Suppressor macrophage treated with lipopolysaccharide for 1 hour (primary cell): ENCODE data around the gene GRHPR.
"Not testable (repeated sequence)": the region's sequence is repeated elsewhere in the genome, so short reads cannot be mapped to it uniquely, and the experiment has no call there.

ENCODE experiments used
- DNase-seq, 3 donors: peaks; one replicate each; pipeline ENCODE4 v3.0.0-alpha.2; 2020 to 2022

Gene GRHPR

DNA sequence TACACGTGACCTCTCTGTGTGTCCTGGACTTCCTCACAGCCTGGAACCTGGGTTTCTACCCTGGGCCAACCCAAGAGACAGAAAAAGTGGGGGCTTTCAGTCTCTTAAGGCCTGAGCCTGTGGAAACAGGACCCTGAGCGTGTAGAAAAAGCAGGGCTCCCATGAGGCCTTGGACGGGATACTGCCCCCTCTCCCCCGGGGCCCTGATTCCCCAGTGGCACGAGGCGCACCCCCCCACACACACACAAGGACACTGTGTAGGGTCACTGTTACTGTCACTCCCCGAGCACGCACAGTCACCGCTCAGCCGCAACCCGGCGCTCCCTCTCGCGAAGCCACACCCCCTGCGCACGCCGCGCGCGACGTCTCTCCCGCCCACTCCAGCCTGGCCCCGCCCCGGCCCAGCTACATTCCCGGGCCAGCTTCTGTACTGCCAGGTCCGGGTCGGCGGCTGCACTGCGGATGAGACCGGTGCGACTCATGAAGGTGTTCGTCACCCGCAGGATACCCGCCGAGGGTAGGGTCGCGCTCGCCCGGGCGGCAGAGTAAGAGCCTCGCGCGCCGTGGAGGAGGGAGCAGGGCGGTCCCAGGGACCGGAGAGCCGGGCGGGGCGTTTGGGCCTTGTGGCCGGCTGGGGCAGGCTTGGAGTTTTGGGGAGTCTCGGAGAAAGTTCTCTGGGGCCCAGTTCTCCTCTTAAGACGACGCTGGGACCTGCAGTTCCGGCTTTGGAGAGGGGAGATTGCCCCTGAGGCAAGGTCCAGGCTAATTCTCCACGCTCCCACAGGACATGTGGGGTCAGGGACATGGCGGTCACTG is at the start of gene GRHPR:
Gene GRHPR, plus strand, starts transcription at position 408 of the 816 bp plus-strand sequence. Its CDS starts 55 bp downstream, at position 463.
- DNase-seq = peak; percentile 88 to 95 (median 93)

DNA sequence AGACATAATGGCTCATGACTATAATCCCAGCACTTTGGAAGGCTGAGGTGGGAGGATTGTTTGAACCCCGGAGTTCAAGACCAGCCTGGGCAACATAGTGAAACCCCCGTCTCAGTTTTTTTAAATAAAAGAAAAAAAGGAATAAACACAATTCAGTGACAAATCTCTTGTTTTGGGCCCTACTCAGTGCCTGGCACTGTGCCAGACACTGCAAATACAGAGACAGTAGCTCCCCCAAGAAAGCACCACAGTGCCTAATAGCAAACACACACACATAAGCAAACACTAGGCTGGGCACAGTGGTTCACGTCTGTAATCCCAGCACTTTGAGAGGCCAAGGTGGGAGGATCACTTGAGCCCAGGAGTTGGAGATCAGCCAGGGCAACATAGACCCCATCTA is 49.7 kb upstream of the GRHPR start:
- no peak for DNase-seq

DNA sequence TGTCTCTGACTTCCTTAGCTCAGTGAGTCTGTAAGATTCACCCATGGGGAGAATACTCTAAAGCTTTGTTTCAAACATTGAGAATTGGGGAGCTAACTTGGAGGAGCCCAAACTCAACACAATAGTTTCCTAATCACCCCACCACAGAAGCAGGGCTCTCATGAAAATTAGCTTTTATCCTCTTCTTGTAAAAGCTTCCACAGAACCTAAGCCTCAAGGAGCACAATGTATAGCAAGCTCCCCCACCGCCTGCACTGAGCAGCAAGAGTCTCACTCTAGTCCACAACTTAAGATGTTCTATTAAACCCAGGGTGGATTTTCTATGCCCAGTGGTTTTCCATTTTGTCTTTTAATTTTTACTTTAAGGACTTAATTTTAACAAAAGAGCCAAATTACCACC is 48.9 kb upstream of the GRHPR start:
- no peak for DNase-seq

DNA sequence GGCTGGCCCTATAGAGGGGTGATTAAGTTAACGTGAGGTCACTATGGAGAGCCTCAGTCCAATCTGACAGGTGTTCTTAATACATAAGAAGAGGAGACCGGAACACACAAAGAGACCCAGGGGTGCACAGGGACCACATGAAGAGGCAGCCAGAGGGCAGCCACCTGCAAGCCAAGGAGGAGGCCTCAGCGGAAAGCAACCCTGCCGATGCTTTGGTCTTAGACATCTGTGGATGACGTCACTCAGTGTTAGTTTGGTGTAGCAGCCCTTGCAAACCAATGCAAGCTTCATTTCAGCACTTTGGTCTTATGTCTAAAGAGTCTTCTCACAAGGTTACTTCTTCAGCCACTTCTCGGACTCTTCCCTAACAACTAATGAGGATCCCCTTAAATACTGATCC is 47.6 kb upstream of the GRHPR start:
- no peak for DNase-seq

DNA sequence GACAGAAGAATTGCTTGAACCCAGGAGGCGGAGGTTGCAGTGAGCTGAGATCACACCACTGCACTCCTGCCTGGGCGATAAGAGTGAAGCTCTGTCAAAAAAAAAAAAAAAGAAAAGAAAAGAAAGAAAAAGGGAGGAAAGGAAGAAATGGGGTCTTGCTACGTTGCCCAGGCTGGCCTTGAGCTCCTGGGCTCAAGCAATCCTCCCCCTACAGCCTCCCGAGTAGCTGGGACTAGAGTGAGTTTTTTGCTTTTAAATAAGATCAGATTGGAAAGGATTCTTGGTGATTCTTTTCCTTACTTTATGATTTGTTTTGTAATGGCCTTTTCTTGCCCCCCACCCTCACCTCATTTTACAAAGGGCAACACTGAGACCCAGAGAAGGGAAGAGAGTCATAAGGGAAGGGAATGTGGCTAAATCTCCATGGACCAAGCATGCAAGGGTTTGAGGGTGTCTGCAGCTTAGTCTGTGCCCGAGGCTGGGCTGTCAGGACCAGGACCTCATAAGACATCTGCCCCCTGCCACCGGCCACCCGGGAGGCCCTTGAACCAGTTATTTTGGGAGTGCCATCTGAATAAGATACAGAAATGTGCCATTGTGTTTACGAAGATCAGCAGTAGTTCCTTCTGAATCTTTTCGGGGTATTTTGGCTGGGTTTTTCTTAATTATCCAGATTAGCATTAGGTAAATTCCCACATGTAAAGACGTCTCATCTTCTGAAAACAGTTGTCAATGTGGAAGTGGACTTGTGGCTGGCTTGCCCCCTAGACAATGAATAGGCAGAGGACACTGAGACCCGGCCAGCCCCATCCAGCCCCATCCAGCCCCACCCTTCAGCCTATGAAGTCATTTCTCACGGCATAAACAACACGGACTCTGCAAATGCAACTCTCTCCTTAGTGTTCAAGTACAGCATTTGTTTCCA is 44.5 kb upstream of the GRHPR start:
- DNase-seq = no peak

DNA sequence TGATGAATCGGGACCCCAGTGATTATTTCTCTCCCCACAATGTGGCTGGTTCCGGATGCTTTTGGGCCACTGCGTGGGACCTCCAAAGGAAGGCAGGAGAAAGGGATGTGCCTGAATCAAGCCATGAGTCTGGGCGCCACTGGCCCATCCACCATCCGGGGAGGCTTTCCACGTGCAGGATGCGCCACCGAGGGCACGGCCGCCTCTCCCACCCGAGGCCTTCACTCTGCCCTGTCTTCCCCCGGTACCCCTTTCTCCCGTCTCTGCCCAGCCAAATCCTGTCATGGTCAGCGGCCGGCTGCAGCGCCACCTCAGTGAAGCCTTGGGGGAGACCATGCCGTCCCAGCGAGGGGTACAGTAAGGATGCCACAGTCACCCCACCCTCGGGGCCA is 43.9 kb upstream of the GRHPR start:
- DNase-seq = no peak

DNA sequence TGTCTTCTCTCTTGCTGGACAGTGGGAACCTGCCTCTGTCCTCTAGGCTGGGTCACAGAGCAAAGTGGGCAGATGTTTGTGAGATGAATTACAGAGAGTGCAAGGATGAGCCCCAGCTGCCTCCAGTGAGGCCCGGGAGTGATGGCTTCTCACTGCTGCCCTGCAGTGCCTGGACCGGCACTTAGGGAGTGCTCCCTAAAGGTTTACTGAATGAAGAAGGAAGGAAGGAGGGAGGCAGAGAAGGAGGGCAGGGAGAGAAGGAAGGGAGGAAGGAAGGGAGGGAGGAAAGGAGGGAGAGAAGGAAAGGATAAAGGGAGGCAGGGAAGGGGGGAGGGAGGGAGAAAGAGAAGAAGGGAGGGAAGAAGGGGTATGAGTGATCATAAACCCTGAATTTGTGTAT is 42.7 kb upstream of the GRHPR start:
- no peak for DNase-seq

DNA sequence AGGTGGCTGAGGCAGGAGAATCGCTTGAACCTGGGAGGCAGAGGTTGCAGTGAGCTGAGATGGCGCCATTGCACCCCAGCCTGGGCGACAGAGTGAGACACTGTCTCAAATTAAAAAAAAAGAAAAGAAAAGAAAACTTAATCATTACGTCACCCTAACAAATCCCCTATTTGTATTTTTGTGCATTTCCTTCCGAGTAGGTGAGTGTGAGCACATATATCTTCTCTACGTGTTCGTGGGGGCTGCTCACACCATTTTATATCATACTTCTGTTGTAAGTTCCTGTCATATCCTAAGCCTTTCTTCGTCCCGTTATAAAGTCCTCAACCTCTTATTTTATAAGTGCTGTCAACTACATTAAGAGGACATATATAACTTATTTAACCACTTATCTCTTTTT is 41.9 kb upstream of the GRHPR start:
- no peak for DNase-seq

DNA sequence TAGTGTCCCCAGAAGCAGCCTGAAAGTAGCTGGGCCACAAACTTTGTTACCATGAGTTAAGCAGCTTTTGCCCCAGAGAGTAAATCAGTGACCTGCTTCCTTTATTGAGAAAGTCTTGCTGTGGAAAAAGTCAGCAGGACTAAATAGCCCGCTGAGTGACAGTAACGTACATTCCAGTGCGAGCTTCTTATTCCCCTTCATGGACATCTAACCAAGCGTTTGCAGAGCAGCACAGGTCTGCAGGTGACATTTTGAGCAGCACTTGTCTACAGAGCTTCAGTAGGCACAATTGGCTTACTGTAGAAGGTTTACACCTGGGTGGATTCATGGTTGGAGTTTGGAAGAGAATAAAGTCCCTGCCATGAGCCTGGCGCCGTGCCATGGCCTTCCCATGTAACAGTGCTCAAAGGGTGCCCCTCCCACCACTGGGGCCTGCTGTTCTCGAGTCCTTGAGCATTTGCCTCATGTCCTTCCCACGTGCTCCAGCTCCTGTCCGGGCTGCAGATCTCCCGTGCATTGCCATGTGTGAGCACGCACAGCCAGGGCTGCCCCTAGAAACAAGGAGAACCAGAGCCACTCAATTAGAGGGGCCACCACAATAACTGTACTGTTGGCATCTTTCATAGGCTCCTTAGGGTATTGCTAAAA is 41.3 kb upstream of the GRHPR start:
- DNase-seq = no peak

DNA sequence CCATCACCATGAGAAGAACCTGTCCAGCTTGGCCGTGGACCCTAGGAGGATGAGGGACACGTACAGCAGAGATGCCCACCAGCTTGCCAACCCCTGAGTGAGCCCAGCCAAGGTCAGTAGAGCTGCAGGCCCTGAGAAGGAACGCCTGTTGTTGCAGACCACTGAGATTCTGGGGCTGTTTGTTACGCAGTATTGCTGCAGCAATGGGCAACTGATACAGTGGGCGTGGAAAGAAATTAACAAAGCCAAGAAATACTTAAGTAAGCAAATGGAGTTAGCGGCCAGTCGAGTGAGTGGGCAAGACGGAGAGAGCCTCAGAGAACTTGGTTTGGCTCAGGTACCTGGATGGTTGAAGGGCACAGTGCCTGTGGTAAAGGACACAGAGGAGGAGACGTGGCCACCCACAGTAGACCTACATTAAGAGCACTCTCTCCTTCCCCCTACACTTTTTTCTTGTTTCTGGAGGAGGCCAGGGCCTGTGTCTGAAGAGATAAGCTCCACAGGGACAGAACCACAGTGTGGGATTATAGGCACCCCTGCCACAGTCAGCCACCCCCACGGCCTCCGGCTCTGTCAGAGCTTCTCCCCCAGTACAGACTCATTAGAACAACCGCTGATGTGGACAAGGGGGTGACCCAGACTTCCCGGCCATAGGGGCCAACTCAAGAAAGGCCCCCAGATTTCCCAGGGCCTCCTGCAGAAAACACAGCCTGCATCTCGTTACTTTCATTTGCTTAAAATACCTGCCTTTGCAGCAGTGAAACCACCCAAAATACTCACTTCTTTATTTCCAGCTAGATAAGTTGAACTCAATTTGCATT is 40.1 kb upstream of the GRHPR start:
- no peak for DNase-seq

DNA sequence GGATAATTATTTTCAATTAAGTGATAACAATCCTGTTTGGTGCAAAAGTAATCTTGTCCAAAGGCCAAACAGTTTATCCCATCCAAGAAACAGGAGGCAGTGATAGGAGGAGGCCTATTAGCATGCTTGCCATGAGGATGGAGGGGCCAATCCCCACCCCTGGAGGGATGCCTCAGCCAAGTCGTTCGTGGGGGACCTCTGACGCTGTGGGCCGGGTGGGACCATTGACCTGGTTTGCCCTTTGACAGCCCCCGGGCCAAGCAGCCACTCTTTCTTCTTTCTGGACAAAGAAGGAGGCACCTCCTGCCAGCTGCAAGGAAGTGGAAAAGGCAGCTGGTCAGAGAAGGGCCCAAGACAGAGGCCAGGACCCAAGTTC is 39.5 kb upstream of the GRHPR start:
- no peak for DNase-seq

DNA sequence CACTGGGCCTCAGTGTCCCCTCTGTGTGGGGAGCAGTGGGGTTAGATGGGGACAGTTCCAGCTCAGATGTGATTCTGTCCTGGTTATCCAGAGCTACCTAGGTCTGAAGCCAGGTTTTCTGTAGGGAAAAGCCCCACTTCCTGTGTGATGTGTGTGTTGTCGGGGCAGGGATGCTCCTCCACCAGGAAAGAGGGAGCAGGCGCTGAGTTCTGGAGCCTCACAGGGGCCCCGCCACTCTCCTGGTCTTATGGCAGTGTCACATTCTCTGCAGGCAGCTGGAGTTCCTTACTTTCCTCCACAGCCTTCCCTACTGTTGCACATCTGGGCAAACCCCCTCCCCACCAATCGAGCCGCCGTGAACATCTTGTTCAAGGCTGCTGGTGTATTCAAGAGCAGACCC is 39.1 kb upstream of the GRHPR start:
- DNase-seq = no peak

DNA sequence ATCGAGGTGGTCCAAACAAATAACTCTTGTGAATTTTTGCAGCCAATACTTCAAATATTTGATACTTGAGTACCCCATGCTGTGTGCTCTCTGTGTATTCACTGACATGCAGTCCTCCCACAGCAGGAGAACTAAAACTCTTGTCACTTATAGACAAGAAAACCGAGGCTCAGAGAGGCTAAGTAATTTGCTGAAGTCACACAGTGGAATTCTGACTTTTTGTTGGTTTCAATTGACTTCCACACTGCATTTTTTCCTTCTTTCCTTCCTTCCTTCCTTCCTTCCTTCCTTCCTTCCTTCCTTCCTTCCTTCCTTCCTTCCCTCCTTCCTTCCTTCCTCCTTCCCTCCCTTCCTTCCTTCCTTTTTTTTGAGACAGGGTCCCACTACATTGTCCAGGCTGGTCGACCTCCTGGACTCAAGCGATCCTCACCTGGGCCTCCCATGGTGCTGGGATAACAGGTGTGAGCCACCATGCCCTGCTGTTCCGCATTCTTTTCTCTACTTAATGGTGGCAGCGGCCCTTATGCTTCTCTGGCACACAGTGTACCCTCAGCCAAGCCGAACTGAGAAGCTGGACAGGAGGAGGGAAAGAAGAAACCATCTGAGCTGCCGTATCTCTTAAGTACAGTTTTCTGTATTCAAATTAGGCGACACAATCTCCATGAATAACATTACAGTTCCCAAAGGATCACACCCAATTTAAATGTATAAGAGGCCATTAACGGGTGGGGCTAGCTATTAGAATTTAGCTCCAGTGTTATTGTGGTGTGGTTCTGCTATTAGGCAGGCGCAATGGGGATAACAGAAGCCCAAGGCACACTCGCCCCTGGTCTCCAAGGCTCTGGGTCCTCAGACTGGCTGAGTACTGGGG is 38.4 kb upstream of the GRHPR start:
- DNase-seq = no peak

DNA sequence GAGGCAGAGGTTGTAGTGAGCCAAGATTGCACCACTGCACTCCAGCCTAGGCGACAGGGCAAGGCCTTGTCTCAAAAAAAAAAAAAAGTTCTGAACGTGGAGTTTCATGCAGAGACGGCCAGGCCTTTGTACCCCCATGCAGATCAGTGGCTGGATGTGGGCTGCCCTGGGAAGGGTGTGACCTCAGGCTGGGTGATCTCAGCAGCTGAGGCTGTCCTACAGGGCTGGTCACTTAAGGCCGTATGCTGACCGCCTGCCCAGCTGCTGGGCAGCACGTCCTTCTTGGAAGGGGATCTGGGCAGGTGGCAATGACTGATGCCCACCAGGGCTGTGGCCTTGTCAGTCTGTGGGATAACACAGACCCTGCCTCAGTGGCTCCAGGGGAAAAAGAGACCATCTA is 37.2 kb upstream of the GRHPR start:
- no peak for DNase-seq

DNA sequence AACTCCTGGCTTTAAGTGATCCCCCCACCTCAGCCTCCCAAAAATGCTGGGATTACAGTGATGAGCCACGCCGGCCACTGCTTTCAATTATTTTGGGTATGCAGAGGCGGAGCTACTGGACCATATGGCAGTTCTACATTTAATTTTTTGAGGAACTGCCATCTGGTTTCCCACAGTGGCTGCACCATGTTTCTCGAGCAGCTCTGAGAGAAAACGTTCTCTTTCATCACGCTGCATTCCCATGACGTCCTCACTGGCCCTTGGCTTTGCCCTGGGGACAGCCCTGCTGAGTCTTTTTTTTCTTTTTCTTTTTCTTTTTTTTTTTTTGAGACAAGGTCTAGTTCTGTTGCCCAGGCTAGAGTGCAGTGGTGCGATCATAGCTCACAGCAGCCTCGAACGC is 35.5 kb upstream of the GRHPR start:
- no peak for DNase-seq

DNA sequence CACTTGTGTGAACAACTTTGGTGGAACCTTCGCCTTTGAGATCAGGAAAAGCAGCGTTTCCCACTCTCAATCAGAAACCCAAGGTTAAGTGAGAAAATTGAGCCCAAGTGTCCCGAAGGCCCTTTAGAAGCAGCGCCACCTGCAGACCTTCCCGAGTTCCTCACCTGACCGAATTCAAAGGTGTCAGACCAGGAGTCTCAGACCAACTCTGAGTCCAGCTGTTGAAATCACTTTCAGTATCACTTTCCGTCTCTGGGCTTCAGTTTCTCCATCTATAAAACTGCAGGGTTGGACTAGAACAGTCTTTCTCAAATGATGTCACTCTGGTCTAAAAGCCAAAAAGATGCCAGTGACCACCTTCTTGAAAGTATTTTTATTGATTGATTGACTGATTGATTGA is 31.7 kb upstream of the GRHPR start:
- peak in 2 of 3 donors; percentile 10 to 28 for DNase-seq

DNA sequence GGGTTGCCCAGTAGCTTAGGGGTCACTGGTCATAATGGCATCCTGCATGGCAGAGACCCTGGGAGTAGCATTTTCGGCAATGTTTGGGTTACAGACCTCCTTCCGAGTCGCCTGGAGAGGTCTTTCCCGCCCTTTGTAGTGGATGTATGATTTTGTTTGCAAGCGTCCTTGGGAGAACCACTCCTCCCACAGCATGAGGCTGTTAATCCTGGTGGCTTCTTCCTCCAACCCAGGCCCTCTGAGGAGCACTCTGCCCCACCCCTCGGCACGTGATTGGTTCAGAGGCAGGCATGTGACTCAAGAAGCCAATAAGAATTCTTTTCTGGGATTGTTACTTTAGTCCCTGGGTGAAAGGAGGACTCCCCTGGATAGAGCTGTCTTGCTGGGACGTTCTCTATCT is 30.2 kb upstream of the GRHPR start:
- no peak for DNase-seq

DNA sequence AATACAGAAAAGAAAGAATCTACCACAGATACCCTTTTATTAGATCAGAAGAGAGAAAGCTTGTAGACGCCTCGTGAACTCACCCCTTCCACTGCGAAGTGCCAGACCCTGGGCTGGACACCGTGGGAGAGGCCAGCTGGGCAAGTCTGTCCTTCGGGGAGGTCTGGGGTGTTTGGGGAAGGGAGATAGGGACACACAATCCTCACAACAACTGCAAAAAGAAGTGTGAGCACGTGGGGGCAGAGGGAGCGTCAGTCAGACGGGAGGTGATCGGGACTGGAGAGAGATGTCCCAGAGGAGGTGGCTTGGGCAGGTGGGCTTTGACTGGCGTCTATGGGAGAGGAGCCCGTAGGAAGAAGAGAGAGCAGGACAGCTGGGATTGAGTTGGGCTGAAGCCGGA is 27.3 kb upstream of the GRHPR start:
- DNase-seq = no peak

DNA sequence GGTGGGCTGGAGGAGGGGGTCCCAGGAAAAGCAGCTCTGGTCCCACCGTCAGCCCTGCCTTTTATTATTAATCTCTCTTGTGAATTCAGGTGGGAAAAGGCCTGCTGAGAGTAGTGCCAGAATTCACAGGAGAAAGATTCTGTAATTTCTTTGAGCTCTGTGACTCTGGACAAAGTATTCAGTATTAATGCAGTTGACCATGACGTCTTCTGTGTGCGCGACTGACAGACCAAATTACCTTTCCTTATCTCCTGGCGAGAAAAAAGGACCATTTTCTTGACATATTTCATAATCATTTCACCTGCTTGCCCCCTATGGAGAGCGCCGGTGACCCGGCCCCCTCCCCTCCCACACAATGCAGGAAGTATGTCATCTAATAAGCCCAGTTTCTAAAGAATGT is 26.8 kb upstream of the GRHPR start:
- DNase-seq = no peak

DNA sequence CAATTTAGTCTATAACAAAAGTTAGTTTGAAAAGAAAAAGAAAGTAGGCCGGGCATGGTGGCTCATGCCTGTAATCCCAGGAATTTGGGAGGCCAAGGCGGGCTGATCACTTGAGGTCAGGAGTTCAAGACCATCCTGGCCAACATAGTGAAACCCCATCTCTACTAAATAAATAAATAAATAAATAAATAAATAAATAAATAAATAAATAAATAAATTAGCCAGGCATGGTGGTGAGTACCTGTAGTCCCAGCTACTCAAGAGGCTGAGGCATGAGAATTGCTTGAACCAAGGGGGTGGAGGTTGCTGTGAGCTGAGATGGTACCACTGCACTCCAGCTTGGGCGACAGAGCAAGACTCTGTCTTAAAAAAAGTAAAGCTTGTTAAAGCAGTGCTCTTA is 24.5 kb upstream of the GRHPR start:
- not testable (repeated sequence) for DNase-seq

DNA sequence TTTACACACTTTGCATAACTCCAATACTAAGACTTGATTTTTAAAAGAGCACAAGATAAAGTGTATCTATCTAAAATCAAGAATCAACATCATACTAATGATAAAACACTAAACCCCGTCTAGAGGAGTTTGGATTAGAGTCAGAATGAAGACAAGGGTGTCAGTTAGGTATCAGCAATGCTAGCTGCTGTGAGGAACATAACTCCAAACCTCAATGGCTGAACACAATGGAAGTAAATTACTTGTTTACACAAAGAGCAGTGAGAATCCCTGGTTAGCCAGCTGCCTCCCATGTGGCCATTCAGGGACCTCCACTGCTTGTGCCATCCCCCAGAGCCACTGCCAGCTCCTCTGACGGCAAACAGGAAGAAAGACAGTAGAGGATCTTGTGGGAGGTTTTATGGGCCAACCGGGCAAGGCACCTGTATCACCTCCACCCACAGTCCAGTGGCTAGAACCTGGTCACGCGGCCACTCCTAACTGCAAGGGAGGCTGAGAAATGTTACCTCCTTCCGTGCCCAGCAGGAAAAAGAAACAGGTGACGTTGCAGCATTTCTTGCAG is 24.0 kb upstream of the GRHPR start:
- no peak for DNase-seq
